K562 (cell line): Measurements from ENCODE around the gene DHRS13. TPM values are rescaled to one million over a fixed set of nuclear protein-coding genes. Genes with fewer than 3 reads are reported as not detected.

Experiments used
- CBFB ChIP-seq: sonication (generic); formaldehyde crosslinking; IDR thresholded peaks from 2 replicates; pipeline ENCODE4 v1.4.0; 2020; ENCODE audit warnings: mild to moderate bottlenecking, missing genetic modification reagents
- CEBPG ChIP-seq, 3 experiments: fragments of 200-800 bp in 1 of 3; sonication (Bioruptor generic) in 1 of 3; sonication (generic) in 1 of 3; formaldehyde crosslinking in 1 of 3; IDR thresholded peaks in 2 of 3; conservative IDR thresholded peaks in 1 of 3; 2 replicates each; pipeline versions ENCODE4 v1.6.1 to v1.8.0; 2016 to 2022; ENCODE audit warnings: missing compliant biosample characterization in 2 of 3, missing genetic modification characterization in 2 of 3, mild to moderate bottlenecking in 1 of 3, missing genetic modification reagents in 1 of 3
- HDAC8 ChIP-seq: fragments of 450-650 bp; IDR thresholded peaks from 2 replicates; pipeline ENCODE4 v1.6.1; 2016; ENCODE audit warnings: mild to moderate bottlenecking, missing genetic modification characterization, moderate library complexity, missing compliant biosample characterization
- NFIX ChIP-seq: fragments of 250-450 bp; sonication (Bioruptor Pico); IDR thresholded peaks from 2 replicates; pipeline ENCODE4 v1.4.0; 2020; ENCODE audit warnings: low read depth, mild to moderate bottlenecking, moderate library complexity
- SRSF1 ChIP-seq: fragments of 200-400 bp; formaldehyde crosslinking; IDR thresholded peaks from 2 replicates; pipeline ENCODE4 v1.6.1; 2017; ENCODE audit warnings: mild to moderate bottlenecking, low read depth, low read length, moderate library complexity
- ZNF311 ChIP-seq: fragments of 250-450 bp; sonication (Bioruptor Pico); IDR thresholded peaks from 2 replicates; pipeline ENCODE4 v1.4.0; 2020; ENCODE audit warnings: mild to moderate bottlenecking, moderate library complexity
- polyA plus RNA-seq, 8 experiments: library from polyadenylated mRNA; depleted of rRNA in 4 of 8; stranded (reverse) in 5 of 8; unstranded in 3 of 8; fragments of >200 nt; fragmentation: Nextera tagmentation in 2 of 8; fragmentation: Illumina TruSeq in 1 of 8; extraction: Ambion mirVana in 2 of 8; extraction: Trizol in 1 of 8; gene quantifications; 2 replicates each; pipeline versions ENCODE4 v1.2.1 to v1.2.3, GENCODE V29; 2011 to 2014; ENCODE audit warnings: inconsistent platforms in 1 of 8, missing spikeins in 1 of 8
- total RNA-seq, 7 experiments: library from RNA; depleted of rRNA in 6 of 7; stranded (reverse); fragments of >200 nt in 6 of 7; fragmentation: Illumina TruSeq in 2 of 7; extraction: Trizol in 2 of 7; gene quantifications; 2 replicates each; pipeline versions ENCODE4 v1.2.1 to v1.2.3, GENCODE V29; 2011 to 2021; ENCODE audit warnings: low replicate concordance in 1 of 7
- TF ChIP-seq, protein P1 (sequence below): IDR thresholded peaks from 2 replicates; pipeline ENCODE4 v1.6.1; 2011; ENCODE audit warnings: borderline replicate concordance, low read depth, mild to moderate bottlenecking, moderate library complexity, low read length; ENCODE audit not compliant: insufficient read depth, poor library complexity, severe bottlenecking
- TF ChIP-seq, protein P2 (sequence below): fragments of 250-450 bp; sonication (Bioruptor Pico); IDR thresholded peaks from 2 replicates; pipeline ENCODE4 v1.8.0; 2021; ENCODE audit warnings: mild to moderate bottlenecking, moderate library complexity
- TF ChIP-seq, protein P3 (sequence below): fragments of 250-450 bp; sonication (Bioruptor Pico); IDR thresholded peaks from 2 replicates; pipeline ENCODE4 v1.5.0; 2021; ENCODE audit warnings: mild to moderate bottlenecking, moderate library complexity
- TF ChIP-seq, protein P4 (sequence below): fragments of 200-800 bp; sonication (Bioruptor generic); IDR thresholded peaks from 2 replicates; pipeline ENCODE4 v1.6.1; 2017; ENCODE audit warnings: missing genetic modification characterization, missing compliant biosample characterization
- TF ChIP-seq, protein P5 (sequence below): fragments of 450-650 bp; formaldehyde crosslinking; IDR thresholded peaks from 2 replicates; pipeline ENCODE4 v1.4.0; 2022; ENCODE audit warnings: mild to moderate bottlenecking, moderate library complexity

The DHRS13 gene
- total and polyA plus RNA-seq, 9 of the 15 experiments (the other 6 are each of a cell fraction or from before 2014, with no cell fraction given): 0.32 to 52.3 (median 34.3) TPM; not detected in 1

DNA sequence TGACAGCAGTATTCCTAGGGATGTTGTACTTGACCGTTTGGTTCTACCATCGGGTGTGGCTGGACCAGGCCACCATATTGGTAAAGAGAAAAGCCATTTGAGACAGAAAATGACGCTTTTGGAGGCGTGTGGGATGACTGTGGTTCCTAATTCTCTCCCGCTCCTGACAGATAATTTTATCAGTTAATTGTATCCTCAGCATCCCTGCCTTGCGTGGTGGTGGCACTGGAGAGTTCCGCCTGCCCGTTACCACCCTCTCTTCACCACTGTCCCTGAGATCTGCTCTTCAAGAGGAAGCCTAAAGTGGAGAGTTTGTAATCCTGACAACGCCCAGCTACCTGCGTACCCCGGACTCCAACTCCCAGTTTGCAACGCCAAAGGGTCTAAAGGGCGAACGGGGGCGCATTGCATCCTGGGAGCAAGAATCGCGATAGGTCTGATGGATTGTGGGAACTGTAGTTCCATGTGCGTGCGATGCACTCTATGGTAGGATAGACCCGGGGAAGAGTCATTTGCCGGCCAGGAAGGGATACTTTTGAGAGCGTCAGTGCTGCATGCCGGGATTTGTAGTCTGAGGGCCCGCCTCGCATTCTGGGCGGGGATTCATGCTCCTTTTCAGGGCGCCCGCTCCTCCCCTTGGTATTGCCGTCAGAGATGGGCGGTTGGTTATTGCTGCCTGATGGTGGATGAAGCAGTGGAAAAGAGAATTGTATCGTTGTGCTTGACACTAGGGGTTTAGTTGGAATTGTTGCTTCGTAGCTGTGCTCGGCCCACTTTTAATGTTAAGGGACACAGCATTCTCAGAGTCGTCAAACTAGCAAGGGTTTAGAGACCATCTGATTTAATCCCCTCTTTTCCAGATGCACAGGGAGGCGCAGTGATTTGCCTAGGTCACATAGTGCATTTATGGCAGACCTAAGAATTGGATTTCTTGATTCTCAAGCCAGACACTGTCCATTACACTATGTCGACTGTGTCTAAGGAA, 49.4 kb upstream of the DHRS13 start (continued):
- TF ChIP-seq, protein P1, sequence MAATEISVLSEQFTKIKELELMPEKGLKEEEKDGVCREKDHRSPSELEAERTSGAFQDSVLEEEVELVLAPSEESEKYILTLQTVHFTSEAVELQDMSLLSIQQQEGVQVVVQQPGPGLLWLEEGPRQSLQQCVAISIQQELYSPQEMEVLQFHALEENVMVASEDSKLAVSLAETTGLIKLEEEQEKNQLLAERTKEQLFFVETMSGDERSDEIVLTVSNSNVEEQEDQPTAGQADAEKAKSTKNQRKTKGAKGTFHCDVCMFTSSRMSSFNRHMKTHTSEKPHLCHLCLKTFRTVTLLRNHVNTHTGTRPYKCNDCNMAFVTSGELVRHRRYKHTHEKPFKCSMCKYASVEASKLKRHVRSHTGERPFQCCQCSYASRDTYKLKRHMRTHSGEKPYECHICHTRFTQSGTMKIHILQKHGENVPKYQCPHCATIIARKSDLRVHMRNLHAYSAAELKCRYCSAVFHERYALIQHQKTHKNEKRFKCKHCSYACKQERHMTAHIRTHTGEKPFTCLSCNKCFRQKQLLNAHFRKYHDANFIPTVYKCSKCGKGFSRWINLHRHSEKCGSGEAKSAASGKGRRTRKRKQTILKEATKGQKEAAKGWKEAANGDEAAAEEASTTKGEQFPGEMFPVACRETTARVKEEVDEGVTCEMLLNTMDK: no peak
- TF ChIP-seq HDAC8 (tag) (peak; percentile 89; the same call in 1 of the 2 replicates), NFIX (no peak), ZNF311 (CRISPR knock-in tag) (0 out of 2 replicates have a peak, but pooled peaks have one; percentile 81), SRSF1 (no peak), CEBPG (CRISPR knock-in tag; IDR thresholded peaks at IDR 0.05) (no peak), CEBPG (tag; conservative IDR thresholded peaks at IDR 0.05 in 1 of 2, IDR thresholded peaks at IDR 0.05 in 1 of 2) (no peak), CBFB (CRISPR knock-in tag) (peak; percentile 68; the same call in 1 of the 2 replicates)
- TF ChIP-seq, protein P2, sequence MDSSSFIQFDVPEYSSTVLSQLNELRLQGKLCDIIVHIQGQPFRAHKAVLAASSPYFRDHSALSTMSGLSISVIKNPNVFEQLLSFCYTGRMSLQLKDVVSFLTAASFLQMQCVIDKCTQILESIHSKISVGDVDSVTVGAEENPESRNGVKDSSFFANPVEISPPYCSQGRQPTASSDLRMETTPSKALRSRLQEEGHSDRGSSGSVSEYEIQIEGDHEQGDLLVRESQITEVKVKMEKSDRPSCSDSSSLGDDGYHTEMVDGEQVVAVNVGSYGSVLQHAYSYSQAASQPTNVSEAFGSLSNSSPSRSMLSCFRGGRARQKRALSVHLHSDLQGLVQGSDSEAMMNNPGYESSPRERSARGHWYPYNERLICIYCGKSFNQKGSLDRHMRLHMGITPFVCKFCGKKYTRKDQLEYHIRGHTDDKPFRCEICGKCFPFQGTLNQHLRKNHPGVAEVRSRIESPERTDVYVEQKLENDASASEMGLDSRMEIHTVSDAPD (CRISPR knock-in tag): no peak
- TF ChIP-seq, protein P3, sequence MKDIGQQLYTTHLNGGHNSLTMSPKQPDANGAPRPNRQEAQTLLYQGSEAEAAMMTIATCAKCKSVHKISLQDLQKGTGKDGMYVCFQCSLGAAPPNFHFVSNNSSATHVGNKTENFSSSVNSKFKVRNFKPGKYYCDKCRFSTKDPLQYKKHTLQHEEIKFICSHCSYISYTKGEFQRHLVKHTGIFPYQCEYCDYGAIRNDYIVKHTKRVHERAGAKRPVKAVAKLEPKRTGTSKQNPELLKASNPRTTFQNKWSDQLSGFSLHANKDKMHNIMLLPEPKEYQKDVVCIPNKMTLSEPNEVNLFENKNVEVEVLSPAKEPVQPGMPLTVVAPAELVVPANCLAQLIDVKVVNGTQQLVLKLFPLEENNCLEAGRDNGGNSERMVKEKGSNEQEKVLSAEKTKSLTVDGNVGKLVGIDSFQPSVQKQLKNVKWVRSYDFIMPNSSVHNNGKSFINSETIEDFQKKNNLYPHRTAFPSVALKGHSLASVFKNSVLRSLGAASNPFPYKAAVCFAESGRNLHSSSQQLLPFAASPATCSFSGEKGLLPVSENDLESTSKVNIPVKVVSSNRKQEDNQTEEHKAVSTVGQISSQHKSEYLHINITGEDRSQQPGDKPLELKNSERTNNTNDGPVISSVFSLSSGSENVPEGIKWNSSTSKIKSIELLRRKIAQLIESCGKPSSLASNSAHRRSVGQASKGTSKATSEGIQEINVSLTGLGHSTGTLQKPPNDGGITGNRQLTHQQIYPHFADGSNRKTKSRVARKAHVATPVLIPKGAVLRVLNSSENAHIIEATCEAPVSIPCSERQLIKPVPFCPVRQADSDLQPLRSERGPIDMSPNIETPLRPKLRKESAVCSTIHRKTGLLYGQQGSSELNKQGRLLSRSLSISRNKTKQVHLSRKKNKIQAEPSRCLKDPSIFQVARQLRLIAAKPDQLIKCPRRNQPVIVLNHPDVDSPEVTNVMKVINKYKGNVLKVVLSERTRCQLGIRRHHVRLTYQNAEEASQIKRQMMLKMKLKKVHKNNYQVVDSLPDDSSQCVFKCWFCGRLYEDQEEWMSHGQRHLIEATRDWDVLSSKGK: no peak
- TF ChIP-seq, protein P4, sequence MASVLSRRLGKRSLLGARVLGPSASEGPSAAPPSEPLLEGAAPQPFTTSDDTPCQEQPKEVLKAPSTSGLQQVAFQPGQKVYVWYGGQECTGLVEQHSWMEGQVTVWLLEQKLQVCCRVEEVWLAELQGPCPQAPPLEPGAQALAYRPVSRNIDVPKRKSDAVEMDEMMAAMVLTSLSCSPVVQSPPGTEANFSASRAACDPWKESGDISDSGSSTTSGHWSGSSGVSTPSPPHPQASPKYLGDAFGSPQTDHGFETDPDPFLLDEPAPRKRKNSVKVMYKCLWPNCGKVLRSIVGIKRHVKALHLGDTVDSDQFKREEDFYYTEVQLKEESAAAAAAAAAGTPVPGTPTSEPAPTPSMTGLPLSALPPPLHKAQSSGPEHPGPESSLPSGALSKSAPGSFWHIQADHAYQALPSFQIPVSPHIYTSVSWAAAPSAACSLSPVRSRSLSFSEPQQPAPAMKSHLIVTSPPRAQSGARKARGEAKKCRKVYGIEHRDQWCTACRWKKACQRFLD (CRISPR knock-in tag): peak; percentile 96
- TF ChIP-seq, protein P5, sequence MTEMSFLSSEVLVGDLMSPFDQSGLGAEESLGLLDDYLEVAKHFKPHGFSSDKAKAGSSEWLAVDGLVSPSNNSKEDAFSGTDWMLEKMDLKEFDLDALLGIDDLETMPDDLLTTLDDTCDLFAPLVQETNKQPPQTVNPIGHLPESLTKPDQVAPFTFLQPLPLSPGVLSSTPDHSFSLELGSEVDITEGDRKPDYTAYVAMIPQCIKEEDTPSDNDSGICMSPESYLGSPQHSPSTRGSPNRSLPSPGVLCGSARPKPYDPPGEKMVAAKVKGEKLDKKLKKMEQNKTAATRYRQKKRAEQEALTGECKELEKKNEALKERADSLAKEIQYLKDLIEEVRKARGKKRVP (CRISPR knock-in tag): 0 out of 2 replicates have a peak, but pooled peaks have one; percentile 38
